Heart left ventricle (tissue), 16 donors: ENCODE results near the gene HRH4. TPM values are rescaled to one million over a fixed set of nuclear protein-coding genes. Genes with fewer than 3 reads are reported as not detected.

Source experiments
- ATAC-seq, 4 donors: fragments of 200-7000 bp; cut with Tn5 transposase; one replicate each; pipeline ENCODE4 v1.9.1; 2020 to 2022; ENCODE audit warnings: moderate library complexity in 4 of 4, mild to moderate bottlenecking in 3 of 4, moderate number of reproducible peaks in 1 of 4
- DNase-seq, 5 donors: peaks; one replicate each; pipeline ENCODE4 v3.0.0-alpha.2; 2020
- H3K27ac ChIP-seq, 12 donors: fragments of 200-600 bp; sonication (generic) in 4 of 12; one replicate each; pipeline versions ENCODE4 v1.5.0 to v1.8.0; 2016 to 2022; ENCODE audit warnings: mild to moderate bottlenecking in 2 of 12
- H3K27me3 ChIP-seq, 9 donors: fragments of 200-600 bp; sonication (generic) in 2 of 9; one replicate each; pipeline versions ENCODE4 v1.5.1 to v1.8.0; 2016 to 2022; ENCODE audit warnings: mild to moderate bottlenecking in 3 of 9
- H3K36me3 ChIP-seq, 9 donors: fragments of 200-600 bp; sonication (generic) in 2 of 9; one replicate each; pipeline versions ENCODE4 v1.5.0 to v1.8.0; 2018 to 2022; ENCODE audit warnings: mild to moderate bottlenecking in 2 of 9
- H3K4me1 ChIP-seq, 12 donors: fragments of 200-600 bp; sonication (generic) in 4 of 12; one replicate each; pipeline versions ENCODE4 v1.5.0 to v1.8.0; 2016 to 2022; ENCODE audit warnings: mild to moderate bottlenecking in 3 of 12
- H3K4me3 ChIP-seq, 12 donors: fragments of 200-600 bp; sonication (generic) in 4 of 12; one replicate each; pipeline versions ENCODE4 v1.5.0 to v1.8.0; 2017 to 2022; ENCODE audit warnings: mild to moderate bottlenecking in 9 of 12, moderate library complexity in 4 of 12
- H3K9me3 ChIP-seq, 12 donors: fragments of 200-600 bp; sonication (generic) in 4 of 12; one replicate each; pipeline versions ENCODE4 v1.5.0 to v1.8.0; 2016 to 2022; ENCODE audit warnings: mild to moderate bottlenecking in 1 of 12
- CTCF ChIP-seq, 12 donors: fragments of 200-600 bp; sonication (generic) in 4 of 12; IDR thresholded peaks; one replicate each; pipeline versions ENCODE4 v1.5.0 to v1.8.0; 2018 to 2022; ENCODE audit warnings: antibody characterized with exemption in 12 of 12, mild to moderate bottlenecking in 5 of 12
- POLR2A ChIP-seq, 2 donors: fragments of 450-650 bp; IDR thresholded peaks; one replicate each; pipeline ENCODE4 v1.6.1; 2017; ENCODE audit warnings: antibody characterized with exemption in 2 of 2, mild to moderate bottlenecking in 2 of 2, moderate library complexity in 2 of 2
- WGBS, 4 donors: extraction: QIAGEN DNeasy Blood & Tissue Kit in 2 of 4; methylation state at CpG; one replicate each; pipeline versions ENCODE4 v1.1.5 to v1.1.7; 2013 to 2018; 5-methylcytosine and 5-hydroxymethylcytosine counted together
- intact Hi-C, 10 donors: fragments of 100-400 bp; cut with DNase I; formaldehyde crosslinking; loops; one replicate each; pipeline versions ENCODE4 v1.11.1 to v1.14.2; 2022
- polyA plus RNA-seq, 2 donors: library from polyadenylated mRNA; stranded (reverse); fragments of 200-250 nt; gene quantifications; one replicate each; pipeline ENCODE4 v1.2.3, GENCODE V29; 2013
- total RNA-seq, 9 donors: library from RNA; depleted of rRNA in 2 of 9; stranded (reverse); fragments of >200 nt in 2 of 9; fragmentation: NEBNext Ultra II Directional in 3 of 9; extraction: Animal tissue kit (Norgen Biotek cat#: 25700) in 3 of 9; gene quantifications; one replicate each; pipeline versions ENCODE4 v1.1.0 to v1.2.4, GENCODE V29; 2016 to 2023
- donor health status: ischemic (EF 13 %, LVEDD 7.1; RV severe dilation, severe dysfunction).
- donor health status: healthy with polysubstance abuse.
- donor health status: DM: no; HTN: yes; CAD: no.
- donor health status: DM: no; HTN: no; CAD: no.
- donor health status: ischemic (EF 25% LVEDD 6.9; RV normal size, moderate dysfunction).
- donor health status: ischemic (EF 25% LVEDD 5.7; RV mildly dilated, moderate dysfunction).
- donor health status: healthy.
- donor health status: DM: yes; HTN: yes; CAD: no.
- donor health status: ischemic (EF 35%, LVEDD 5.7; RV mildly dilated, moderate dysfunction).
- donor health status: nonischemic (EF 11% LVEDD 7.7; RV severe dilation, severe dysfunction).
- donor health status: DM: yes; HTN: yes; CAD: no.
- donor health status: PGD.
- donor health status: ischemic (EF 29% LVEDD 5.4; RV normal size, mild dysfunction).
- donor health status: nonischemic (EF 23%, LVEDD 6.1; RV moderate dilation, normal function).

The HRH4 gene
- total and polyA plus RNA-seq, 11 donors = 0.16 to 0.24 (median 0.23) TPM; not detected in 8

DNA sequence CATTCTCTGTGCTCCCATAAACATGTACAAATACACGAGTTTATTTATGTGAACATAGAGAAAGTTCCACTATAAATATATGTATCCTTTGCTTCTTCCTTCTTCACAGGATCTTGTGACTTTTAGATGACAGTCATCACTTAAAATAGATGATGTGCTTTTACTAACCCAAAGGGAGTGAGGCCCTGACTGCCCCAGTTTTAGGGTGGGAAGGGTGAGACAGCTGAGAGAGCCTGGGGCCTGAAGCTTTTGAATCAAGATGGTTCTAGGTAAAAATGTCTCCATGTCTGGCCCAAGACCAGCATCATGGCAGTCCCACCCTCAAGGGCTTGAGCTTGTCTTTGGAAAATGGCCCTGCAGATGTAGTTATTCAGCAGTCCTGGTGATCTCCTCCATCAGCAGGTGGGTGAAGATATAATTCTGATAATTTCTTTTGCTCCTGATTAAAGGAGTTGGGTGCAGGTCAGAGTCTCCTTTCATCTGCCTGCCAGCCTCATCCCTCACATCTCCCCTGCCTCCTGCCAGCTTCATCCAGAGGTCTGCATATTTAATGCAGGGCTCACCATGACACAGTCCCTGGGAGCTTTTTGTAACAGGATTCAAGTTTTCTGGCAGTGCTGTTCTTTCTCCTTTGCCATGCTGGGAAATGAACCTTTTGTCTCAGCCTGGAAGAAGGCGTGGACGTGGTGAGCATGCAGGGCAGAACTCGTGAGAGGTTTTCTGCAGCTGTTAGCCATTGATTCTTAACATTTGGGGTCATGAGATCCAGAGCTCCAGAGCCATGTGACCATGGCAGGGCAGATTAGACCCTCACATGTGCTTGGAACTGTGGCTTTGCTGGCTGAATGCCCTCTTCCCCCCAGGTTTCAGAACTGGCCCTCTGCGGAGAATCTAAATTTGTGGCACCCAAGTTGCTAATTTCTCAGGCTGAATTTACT lies 2.7 kb downstream of the HRH4 start:
- Histone ChIP-seq H3K4me3 (no peak overlapping the region), H3K36me3 (peaks cover 0 to 4% (median 0%) of the 10 kb centered on the region in 9 donors), H3K4me1 (no peaks in the 10 kb centered on the region), H3K9me3 (no peaks in the 10 kb centered on the region), H3K27me3 (no peaks in the 10 kb centered on the region), H3K27ac (no peak overlapping the region)
- intact Hi-C loops = no loop called here
- DNase-seq (no peak), ATAC-seq (no peak)
- no peak for TF ChIP-seq POLR2A (IDR thresholded peaks at IDR 0.05)
- no peak for TF ChIP-seq CTCF (IDR thresholded peaks at IDR 0.05)
- 77 to 83% (median 80%) methylated on average over 5 of the region's 5 CpGs for WGBS, 4 donors

- 84 to 91% (median 86%) methylated on average over 7 of the region's 7 CpGs for WGBS, 4 donors
- intact Hi-C loops = no loop called here
- TF ChIP-seq CTCF (IDR thresholded peaks at IDR 0.05) = no peak
- ATAC-seq (no peak), DNase-seq (no peak)
- Histone ChIP-seq H3K4me1 (no peaks in the 10 kb centered on the region), H3K27ac (no peak overlapping the region), H3K36me3 (peaks cover 0 to under 1% (median 0%) of the 10 kb centered on the region in 9 donors), H3K9me3 (no peaks in the 10 kb centered on the region), H3K27me3 (no peaks in the 10 kb centered on the region), H3K4me3 (no peak overlapping the region)
Observed at GRCh38 chr18:24465486-24465885, 5.0 kb downstream of the HRH4 start.

- intact Hi-C loops = no loop called here
- Histone ChIP-seq H3K36me3 (no peaks in the 10 kb centered on the region), H3K27ac (no peak overlapping the region), H3K4me1 (no peaks in the 10 kb centered on the region), H3K4me3 (no peak overlapping the region), H3K27me3 (no peaks in the 10 kb centered on the region), H3K9me3 (no peaks in the 10 kb centered on the region)
- DNase-seq (no peak), ATAC-seq (no peak)
- no peak for TF ChIP-seq POLR2A (IDR thresholded peaks at IDR 0.05)
- no peak for TF ChIP-seq CTCF (IDR thresholded peaks at IDR 0.05)
- WGBS, 4 donors = 77 to 87% (median 83%) methylated on average over 2 of the region's 2 CpGs
Observed at GRCh38 chr18:24466771-24467170, 6.3 kb downstream of the HRH4 start.

DNA sequence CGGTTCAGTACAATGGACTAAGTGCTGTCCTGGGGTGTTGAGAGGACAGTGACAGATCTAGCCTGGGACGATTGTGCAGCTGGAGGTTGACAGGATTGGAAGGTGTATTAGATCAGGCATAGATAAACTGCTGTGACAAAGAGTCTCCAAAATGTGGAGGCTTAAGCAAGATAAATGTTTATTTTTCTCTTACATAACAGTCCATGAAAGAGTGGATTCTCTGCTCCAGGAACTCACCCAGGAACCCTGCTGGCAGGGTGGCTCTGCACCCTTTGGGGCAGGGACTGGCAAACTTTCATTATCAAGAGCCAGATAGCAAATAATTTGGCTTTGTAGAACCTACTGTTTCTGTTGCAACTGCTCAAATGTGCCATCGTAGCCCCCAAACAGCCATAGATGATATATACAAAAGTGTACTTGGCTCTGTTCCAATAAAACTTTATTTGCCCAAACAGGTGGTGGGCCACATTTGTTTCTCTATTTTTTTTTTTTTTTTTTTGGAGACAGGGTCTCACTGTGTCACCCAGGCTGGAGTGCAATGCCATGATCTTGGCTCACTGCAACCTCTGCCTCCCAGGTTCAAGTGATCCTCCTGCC lies 9.7 kb downstream of the HRH4 start:
- no peaks in the 10 kb centered on the region for H3K27me3 ChIP-seq
- no peak for ATAC-seq
- H3K4me1 ChIP-seq = no peaks in the 10 kb centered on the region
- no peak for DNase-seq
- TF ChIP-seq POLR2A (IDR thresholded peaks at IDR 0.05) = no peak
- no peak for TF ChIP-seq CTCF (IDR thresholded peaks at IDR 0.05)
- 80 to 91% (median 83%) methylated on average over 3 of the region's 3 CpGs for WGBS, 4 donors
- no peak overlapping the region for H3K27ac ChIP-seq
- intact Hi-C loops = loop anchor here in 1 of 10 donors (10.0 kb wide), 1 partner anchor 55 kb away; no protein-coding TSS in a partner anchor
- no peaks in the 10 kb centered on the region for H3K9me3 ChIP-seq
- no peaks in the 10 kb centered on the region for H3K36me3 ChIP-seq
- no peak overlapping the region for H3K4me3 ChIP-seq
